Measurements from ENCODE around the gene CPEB2.

GRCh38 chr4:15063341-15063740 lies 61.1 kb downstream of the CPEB2 start:
- TF ChIP-seq EZH2 (IDR thresholded peaks at IDR 0.05; ENCODE audit: insufficient read depth, poor library complexity, severe bottlenecking): no peak
- TF ChIP-seq EZH2phosphoT487 (IDR thresholded peaks at IDR 0.05; ENCODE audit: insufficient read depth, low read depth): no peak
